HUES48 (cell line): ENCODE results near the gene LFNG.

Experiments used
- H3K27ac ChIP-seq: one replicate; pipeline ENCODE4 v1.7.0; 2013; ENCODE audit warnings: low read depth, low read length, inconsistent platforms
- H3K27me3 ChIP-seq: 2 replicates; pipeline ENCODE4 v1.6.1; 2013; ENCODE audit warnings: mild to moderate bottlenecking, low read length; ENCODE audit not compliant: control insufficient read depth, insufficient read depth
- H3K36me3 ChIP-seq: 2 replicates; pipeline ENCODE4 v1.6.1; 2013; ENCODE audit warnings: low read length; ENCODE audit not compliant: control insufficient read depth, insufficient read depth
- H3K4me1 ChIP-seq: 2 replicates; pipeline ENCODE4 v1.6.1; 2013; ENCODE audit warnings: mild to moderate bottlenecking, low read length; ENCODE audit not compliant: control insufficient read depth, insufficient read depth
- H3K4me3 ChIP-seq: 2 replicates; pipeline ENCODE4 v1.5.1; 2013; ENCODE audit warnings: mild to moderate bottlenecking, low read depth, low read length
- H3K9ac ChIP-seq: 2 replicates; pipeline ENCODE4 v1.6.1; 2013; ENCODE audit warnings: mild to moderate bottlenecking, low read depth, low read length, moderate library complexity
- H3K9me3 ChIP-seq: 2 replicates; pipeline ENCODE4 v1.6.1; 2013; ENCODE audit warnings: low read length; ENCODE audit not compliant: control insufficient read depth, insufficient read depth

LFNG gene

DNA sequence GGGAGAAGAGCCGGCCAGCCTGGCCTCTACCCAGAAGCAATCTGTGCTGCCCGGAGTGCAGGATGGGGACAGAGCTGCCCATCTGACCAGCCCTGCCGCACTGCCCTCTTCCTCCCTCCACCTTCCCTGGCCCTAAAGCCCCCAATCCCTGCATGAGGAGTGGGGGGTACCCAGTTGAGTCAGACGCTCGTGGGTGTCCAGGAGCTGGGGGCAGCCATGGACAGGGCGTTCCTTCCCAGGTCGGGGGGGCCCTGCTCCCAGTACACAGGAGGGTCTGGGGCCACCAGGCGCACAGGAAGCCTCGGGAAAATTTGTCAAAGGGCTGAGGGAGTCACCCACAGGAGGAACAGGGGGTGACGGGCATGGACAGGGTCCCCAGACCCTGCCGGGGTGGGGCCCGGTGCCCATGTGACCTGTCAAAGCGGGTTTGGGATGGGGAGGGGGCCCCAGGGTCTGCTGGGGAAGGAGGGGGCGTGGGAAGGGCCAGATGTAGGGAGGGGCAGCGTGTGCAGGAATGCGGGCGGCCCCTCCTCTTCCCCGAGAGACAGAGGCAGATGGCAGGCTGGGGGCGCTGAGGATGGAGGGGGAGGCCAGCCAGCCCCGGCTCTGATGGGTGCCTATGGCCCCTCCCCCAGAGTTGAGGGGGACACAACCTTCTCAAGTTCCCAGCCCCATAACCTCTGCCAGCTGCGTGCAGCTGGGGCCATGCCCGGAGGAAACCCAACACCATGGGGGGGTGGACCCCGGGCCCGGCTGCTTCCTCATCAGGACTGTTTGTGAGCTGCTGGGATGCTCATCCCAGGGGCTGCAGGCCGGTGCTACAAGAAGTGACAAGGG is 21.9 kb upstream of the LFNG start:
- H3K9ac ChIP-seq: no peak overlapping the region
- no peak overlapping the region for H3K4me3 ChIP-seq
- H3K27ac ChIP-seq: peak overlapping the region; percentile 28
- H3K4me1 ChIP-seq: peaks cover 28% of the 10 kb centered on the region
- no peaks in the 10 kb centered on the region for H3K36me3 ChIP-seq
- H3K9me3 ChIP-seq: no peaks in the 10 kb centered on the region
- H3K27me3 ChIP-seq: no peaks in the 10 kb centered on the region

DNA sequence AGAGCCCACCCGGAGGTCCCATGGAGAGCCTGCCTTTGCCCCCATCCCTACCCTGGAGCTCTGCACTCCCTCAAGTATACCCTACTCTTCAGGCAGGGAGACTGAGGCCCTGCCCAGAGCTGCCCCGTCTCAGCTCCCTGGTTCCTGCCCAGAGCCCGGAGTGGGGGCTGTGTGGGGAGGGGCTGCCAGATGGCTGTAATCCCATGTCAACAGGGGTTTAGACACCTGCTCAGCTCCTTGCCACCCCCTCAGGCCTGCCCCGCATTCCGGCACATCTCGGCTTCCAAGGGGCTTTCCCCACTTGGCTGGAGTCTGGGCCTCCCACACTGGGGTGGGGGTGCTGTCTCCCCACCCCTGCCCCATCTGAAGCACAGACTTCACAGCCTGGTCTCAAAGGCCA is 20.9 kb upstream of the LFNG start:
- no peak overlapping the region for H3K9ac ChIP-seq
- H3K27me3 ChIP-seq: no peaks in the 10 kb centered on the region
- H3K36me3 ChIP-seq: no peaks in the 10 kb centered on the region
- peaks cover 28% of the 10 kb centered on the region for H3K4me1 ChIP-seq
- no peak overlapping the region for H3K27ac ChIP-seq
- H3K4me3 ChIP-seq: no peak overlapping the region
- no peaks in the 10 kb centered on the region for H3K9me3 ChIP-seq

DNA sequence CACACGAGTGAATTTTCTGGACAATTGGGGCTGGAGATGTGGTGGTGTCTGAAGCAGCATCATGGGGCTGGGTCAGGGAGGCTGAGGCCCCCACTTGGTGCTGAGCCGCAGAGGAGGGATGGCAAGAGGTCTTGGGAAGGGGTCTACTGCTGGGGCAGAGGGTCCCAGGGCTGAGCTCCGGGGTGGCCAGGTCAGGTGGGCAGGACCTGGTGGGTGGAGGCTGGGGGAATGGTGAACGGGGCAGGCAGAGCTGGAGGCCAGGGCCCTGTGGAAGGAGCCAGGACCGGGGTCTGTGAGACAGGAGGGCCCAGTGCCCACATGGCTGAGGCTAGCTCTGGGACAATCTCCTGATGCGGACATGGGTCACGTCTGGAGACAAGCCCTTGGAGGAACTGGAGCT is 20.4 kb upstream of the LFNG start:
- H3K27me3 ChIP-seq: no peaks in the 10 kb centered on the region
- H3K9ac ChIP-seq: no peak overlapping the region
- H3K4me3 ChIP-seq: no peak overlapping the region
- H3K4me1 ChIP-seq: peaks cover 28% of the 10 kb centered on the region
- H3K27ac ChIP-seq: peak overlapping the region; percentile 64
- no peaks in the 10 kb centered on the region for H3K36me3 ChIP-seq
- no peaks in the 10 kb centered on the region for H3K9me3 ChIP-seq

DNA sequence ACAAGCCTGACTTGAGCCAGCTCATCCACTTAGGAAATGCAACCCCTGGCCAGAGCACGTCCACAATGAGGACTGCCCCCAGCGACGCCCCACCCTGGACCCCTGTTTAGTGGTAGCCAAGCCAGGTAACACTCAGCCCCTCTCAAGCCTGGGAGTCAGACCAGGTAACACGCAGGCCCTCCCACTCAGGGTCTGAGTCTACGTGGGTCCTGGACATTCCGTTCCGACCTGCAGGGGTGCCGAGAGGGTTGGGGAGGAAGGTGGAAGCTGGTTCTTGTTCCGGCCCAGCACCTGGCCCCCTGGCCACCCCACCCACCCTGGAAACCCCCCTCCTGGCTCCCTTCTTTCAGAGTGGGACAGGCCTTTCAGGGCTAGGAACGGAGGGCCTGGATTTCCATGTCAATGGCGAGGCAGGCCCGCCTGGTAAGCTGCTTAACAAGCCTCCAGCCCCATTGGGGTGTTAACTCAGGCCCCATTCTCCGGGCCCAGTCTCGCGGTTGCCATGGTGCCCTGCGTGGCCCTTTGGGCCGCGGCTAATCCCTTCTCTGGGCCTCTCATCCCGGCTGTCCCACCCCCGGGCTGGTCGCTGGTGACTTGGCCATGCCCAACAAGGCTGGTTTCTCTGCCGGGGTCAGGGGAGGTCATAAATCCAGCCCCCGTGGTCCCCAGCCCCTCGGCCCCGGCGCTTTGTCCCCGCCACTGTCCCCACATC is 19.7 kb upstream of the LFNG start:
- peaks cover 28% of the 10 kb centered on the region for H3K4me1 ChIP-seq
- no peak overlapping the region for H3K4me3 ChIP-seq
- H3K9ac ChIP-seq: no peak overlapping the region
- no peaks in the 10 kb centered on the region for H3K36me3 ChIP-seq
- H3K27me3 ChIP-seq: no peaks in the 10 kb centered on the region
- no peaks in the 10 kb centered on the region for H3K9me3 ChIP-seq
- peak overlapping the region; percentile 64 for H3K27ac ChIP-seq

DNA sequence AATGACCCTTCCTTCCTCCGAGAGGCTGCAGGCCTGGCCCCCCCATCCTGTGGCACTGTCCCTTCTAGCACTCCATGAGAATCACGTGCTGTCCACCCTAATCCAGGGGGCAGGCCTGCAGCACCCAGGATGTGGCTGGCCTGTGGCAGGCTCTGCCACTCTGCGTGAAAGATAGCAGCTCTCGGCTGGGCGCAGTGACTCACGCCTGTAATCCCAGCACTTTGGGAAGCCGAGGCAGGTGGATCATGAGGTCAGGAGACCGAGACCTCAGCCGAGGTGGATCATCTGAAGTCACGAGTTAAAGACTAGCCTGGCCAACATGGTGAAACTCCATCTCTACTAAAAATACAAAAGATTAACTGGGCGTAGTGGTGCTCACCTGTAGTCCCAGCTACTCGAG is 18.9 kb upstream of the LFNG start:
- no peak overlapping the region for H3K9ac ChIP-seq
- no peak overlapping the region for H3K4me3 ChIP-seq
- H3K27me3 ChIP-seq: no peaks in the 10 kb centered on the region
- H3K36me3 ChIP-seq: no peaks in the 10 kb centered on the region
- H3K27ac ChIP-seq: peak overlapping the region; percentile 64
- no peaks in the 10 kb centered on the region for H3K9me3 ChIP-seq
- peaks cover 24% of the 10 kb centered on the region for H3K4me1 ChIP-seq

DNA sequence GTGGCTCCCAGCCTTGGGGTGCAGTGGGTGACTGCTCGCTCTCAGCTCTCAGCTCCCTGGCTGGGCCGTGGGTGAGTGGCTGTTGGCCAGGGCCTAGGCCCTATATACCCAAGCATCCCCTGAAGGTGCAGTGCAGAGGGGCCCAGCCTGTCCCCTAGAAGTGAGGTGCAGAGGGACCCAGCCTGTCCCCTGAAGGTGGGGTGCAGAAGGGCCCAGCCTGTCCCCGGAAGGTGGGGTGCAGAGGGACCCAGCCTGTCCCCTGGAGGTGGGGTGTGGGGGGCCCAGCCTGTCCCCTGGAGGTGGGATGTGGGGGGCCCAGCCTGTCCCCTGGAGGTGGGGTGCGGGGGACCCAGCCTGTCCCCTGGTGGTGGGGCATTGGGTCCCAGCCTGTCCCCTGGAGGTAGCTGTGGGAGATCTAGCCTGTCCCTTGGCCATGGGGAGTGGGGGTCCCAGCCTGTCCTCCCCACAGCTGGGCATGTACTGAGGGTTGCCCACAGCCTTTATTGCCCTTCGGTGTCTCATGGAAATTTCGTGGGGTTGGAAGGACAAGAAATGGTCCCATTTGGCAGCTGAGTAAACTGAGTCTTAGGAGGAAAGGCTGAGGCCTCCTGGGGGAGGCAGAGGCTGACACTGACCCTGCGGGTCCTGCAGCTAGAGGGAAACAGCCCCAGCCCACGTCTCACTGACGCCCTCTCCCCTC is 17.5 kb upstream of the LFNG start:
- Histone ChIP-seq H3K9ac (no peak overlapping the region), H3K27ac (no peak overlapping the region), H3K27me3 (no peaks in the 10 kb centered on the region), H3K4me1 (peaks cover 24% of the 10 kb centered on the region), H3K9me3 (no peaks in the 10 kb centered on the region), H3K4me3 (no peak overlapping the region), H3K36me3 (no peaks in the 10 kb centered on the region)

DNA sequence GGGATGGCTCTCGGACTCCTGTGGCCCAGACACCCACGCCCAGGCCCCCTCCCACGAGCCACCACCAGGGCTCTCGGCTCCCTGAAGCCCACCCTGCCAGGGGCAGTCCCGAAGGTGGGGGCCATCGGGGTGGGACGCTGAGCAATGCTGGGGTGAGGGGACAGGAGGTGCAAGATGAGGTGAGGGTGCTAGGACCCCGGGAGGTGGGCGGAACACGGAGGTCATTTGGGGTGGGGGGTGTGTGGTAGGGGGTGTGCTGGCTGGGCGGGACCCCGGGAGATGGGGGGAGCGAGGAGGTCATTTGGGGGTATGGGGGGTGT is 17.0 kb upstream of the LFNG start:
- Histone ChIP-seq H3K4me1 (peaks cover 24% of the 10 kb centered on the region), H3K27me3 (no peaks in the 10 kb centered on the region), H3K9ac (no peak overlapping the region), H3K9me3 (no peaks in the 10 kb centered on the region), H3K27ac (no peak overlapping the region), H3K4me3 (no peak overlapping the region), H3K36me3 (no peaks in the 10 kb centered on the region)

DNA sequence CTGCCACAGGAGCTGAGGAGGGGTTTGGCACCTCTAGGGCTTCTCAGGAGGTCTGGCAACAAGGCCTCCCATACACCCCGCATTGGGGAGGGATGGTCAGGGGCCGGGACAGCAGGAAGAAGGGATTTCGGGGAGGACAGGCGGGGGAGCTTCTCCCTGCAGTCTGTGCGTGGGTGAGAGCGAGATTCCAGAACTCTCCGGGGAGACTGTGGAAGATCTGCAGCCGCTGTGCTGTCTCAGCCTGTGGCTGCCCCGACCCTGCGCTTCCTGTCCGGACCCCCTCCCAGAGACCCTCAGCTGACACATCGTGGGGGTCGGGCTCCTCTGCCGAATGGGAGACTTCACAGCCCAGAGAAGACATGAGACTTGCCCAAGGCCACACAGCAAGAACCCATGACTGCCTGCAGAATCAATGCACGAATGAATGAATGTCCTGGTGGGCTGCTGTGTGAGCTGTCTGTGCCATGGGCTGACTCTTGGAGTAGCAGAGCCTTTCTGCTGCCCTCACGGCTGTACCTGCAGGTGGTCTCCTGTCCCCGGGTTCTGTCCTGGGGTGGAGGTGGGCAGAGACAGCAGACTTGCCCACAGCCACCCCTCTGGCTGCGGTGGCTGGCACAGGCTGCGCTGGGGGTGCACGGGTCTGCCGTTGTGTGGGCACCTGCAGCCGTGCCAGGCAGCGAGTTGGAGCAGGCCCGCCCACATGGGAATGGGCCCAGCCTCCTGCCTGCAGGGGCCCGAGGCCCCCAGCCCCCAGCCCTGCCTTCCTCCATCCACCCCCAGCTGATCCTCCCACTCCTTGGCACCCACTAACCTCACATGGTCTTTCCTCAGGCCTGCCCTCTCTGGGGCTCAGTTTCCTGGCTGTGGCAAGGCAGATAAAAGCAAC is 16.3 kb upstream of the LFNG start:
- no peak overlapping the region for H3K9ac ChIP-seq
- H3K4me1 ChIP-seq: peaks cover 20% of the 10 kb centered on the region
- no peaks in the 10 kb centered on the region for H3K9me3 ChIP-seq
- no peak overlapping the region for H3K27ac ChIP-seq
- no peak overlapping the region for H3K4me3 ChIP-seq
- no peaks in the 10 kb centered on the region for H3K27me3 ChIP-seq
- H3K36me3 ChIP-seq: no peaks in the 10 kb centered on the region

DNA sequence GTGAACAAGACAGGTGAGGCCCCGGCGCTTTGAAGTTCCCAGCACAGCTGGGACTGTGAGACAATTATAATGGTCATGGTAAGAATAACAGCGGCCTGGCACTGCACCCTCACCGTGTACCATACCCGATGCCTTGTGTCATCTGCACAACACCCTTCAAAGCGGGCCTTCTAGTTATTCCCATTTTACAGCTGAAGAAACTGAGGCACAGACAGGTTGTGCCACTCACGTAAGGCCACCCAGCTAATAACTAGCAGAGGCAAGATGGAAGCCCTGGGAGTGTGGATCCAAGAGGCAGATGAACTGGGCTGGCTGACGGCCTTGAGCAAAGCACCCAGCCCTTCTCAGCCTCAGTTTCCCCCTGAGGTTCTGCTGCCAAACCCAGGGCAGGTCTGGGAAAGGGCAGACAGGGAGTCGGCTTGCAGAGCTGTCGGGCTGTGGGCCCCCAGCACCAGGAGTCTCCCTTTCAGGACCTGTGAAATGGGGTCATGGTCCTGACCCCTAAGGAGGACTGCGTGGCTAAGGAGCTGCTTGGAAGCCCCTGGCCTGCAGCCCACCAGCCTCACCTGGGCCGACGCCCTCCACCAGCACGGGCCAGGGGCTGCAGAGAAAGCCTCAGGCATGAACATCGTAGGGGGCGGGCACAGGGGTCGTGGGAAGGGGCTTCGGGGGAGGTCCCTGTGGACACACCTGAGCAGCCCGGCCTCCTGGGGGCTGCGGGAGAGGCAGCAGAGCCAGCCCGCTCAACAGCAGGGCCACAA is 15.3 kb upstream of the LFNG start:
- no peak overlapping the region for H3K4me3 ChIP-seq
- peaks cover 9% of the 10 kb centered on the region for H3K4me1 ChIP-seq
- no peak overlapping the region for H3K27ac ChIP-seq
- no peak overlapping the region for H3K9ac ChIP-seq
- no peaks in the 10 kb centered on the region for H3K36me3 ChIP-seq
- H3K27me3 ChIP-seq: no peaks in the 10 kb centered on the region
- H3K9me3 ChIP-seq: no peaks in the 10 kb centered on the region

DNA sequence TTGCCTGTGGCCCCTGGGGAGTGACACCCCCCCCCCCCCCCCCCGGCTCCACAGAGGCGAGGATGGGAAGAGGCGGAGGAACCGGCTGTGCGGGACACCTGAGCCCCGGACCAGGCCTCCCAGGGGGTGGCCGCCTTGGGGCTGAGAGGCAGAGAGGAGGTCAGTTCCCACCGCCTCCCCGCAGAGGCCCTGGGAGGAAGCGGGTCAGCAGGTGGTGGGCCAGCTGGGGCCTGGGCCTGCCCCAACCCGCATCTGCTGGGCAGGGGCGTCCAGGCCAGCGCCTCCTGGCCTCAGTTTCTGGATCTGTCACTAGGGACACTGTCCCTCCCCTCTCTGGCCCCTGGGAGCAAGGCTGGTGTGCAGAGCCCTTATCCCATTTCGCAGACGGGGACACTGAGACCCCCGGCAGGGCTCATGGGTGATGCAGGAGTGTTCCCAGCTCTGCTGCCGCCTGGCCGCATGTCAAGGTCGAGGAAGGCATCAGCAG is 14.6 kb upstream of the LFNG start:
- Histone ChIP-seq H3K9me3 (no peaks in the 10 kb centered on the region), H3K9ac (no peak overlapping the region), H3K27me3 (no peaks in the 10 kb centered on the region), H3K36me3 (no peaks in the 10 kb centered on the region), H3K4me1 (peaks cover 6% of the 10 kb centered on the region; the same call in 1 of the 2 replicates), H3K27ac (no peak overlapping the region), H3K4me3 (no peak overlapping the region)
